ENCODE measurements around the gene INO80E.

INO80E gene

GRCh38 chr16:29993191-29993902, 2.7 kb upstream of the INO80E start:
- DNase-seq = no peak

GRCh38 chr16:29993903-29994599, 2.0 kb upstream of the INO80E start:
- DNase-seq = no peak

GRCh38 chr16:29994600-29995323, 1.3 kb upstream of the INO80E start:
- no peak for DNase-seq

GRCh38 chr16:29995324-29995910, 624 bp upstream of the INO80E start, which contains the start of gene HIRIP3:
Gene HIRIP3 (minus strand): TSS chr16:29995617. CDS start chr16:29995605, 12 bp downstream.
- peak; percentile 79 for DNase-seq

GRCh38 chr16:29996766-29997250, 767 bp downstream of the INO80E start:
- no peak for DNase-seq

GRCh38 chr16:29999605-30000004, 3.6 kb downstream of the INO80E start:
- DNase-seq = no peak

- no peak for DNase-seq
Measured at GRCh38 chr16:30000735-30001631, 4.9 kb downstream of the INO80E start.

- no peak for DNase-seq
Measured at GRCh38 chr16:30002614-30003346, 6.7 kb downstream of the INO80E start.

- no peak for DNase-seq
Measured at GRCh38 chr16:30003670-30004423, 7.8 kb downstream of the INO80E start.

- DNase-seq = no peak
Measured at GRCh38 chr16:30004424-30004776, 8.4 kb downstream of the INO80E start.

GRCh38 chr16:30004811-30005242, 8.8 kb downstream of the INO80E start:
- no peak for DNase-seq

GRCh38 chr16:30005341-30006094, 9.5 kb downstream of the INO80E start:
- no peak for DNase-seq

GRCh38 chr16:30006095-30006473, 10.0 kb downstream of the INO80E start:
- DNase-seq = no peak

GRCh38 chr16:30006659-30007377, 10.8 kb downstream of the INO80E start:
- no peak for DNase-seq

- no peak for DNase-seq
Measured at GRCh38 chr16:30007378-30007895, 11.4 kb downstream of the INO80E start.

- no peak for DNase-seq
Measured at GRCh38 chr16:30009085-30009862, 13.2 kb downstream of the INO80E start.

GRCh38 chr16:30009990-30010843, 14.2 kb downstream of the INO80E start:
- DNase-seq = no peak
